Measurements from ENCODE around the gene ADAMTS2. TPM values are rescaled to one million over a fixed set of nuclear protein-coding genes. Genes with fewer than 3 reads are reported as not detected.

Gene ADAMTS2
- total and polyA plus RNA-seq, 2 of the 8 experiments (the other 6 are each of a cell fraction or from before 2014, with no cell fraction given) = 6.6 to 7.3 TPM

DNA sequence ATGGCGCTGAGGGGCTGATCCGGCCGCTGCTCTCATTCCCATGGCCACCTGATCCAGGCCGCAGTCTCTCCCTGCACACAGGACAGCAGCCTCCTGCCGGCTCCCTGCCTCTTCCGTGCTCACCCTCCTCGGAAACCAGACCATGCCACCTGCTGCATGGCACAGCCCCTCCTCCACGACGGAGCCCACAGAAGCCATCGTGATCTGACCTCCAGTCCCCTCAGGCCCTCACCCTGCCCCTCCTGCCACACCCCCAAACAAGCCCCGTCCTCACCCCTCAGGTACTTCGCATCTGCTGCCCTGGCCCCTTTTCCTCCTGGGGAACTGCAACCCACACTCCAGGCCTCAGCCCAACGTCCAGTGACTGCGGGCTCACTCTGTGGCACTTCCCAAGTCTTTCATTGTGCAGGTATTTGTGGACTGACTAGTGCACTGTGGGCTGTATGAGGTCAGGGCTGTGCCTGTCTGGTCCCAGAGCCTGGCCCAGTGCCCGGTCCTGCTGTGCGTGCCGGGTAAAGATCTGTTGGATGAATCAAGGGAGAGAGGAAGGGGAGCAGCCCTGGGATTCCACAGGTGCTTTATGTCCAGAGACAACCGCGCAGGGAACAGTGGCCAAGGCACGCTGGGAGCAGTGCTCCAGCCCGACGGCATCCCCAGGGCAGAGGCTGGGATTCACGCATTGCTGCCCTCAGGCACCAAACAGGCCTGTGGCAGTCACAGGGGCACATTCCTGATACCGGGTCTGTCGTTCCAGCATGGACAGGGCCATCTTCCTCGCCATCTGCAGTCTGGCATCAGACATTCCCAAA is 86.1 kb downstream of the ADAMTS2 start:
- Histone ChIP-seq H3K23ac (ENCODE audit: insufficient read length) (no peak overlapping the region), H2BK15ac (ENCODE audit: low read length) (no peak overlapping the region), H4K8ac (ENCODE audit: extremely low read depth, insufficient read depth, low read length) (no peak overlapping the region), H3K4me2 (ENCODE audit: insufficient read depth in 1 of 2, low read depth in 2 of 2, low read length in 2 of 2) (no peak overlapping the region), H2AK5ac (ENCODE audit: low read depth, low read length) (no peak overlapping the region), H3K4ac (replicated peaks; ENCODE audit: insufficient read length, low read depth, low read length) (no peak overlapping the region), H3K18ac (ENCODE audit: extremely low read depth, low read length) (no peak overlapping the region), H3K9ac (replicated peaks in 1 of 4; ENCODE audit: extremely low read depth in 1 of 4, low read depth in 3 of 4, low read length in 3 of 4) (no peak overlapping the region), H3K56ac (replicated peaks; ENCODE audit: insufficient read length, low read depth, low read length) (no peak overlapping the region), H3K79me1 (ENCODE audit: low read depth, low read length) (no peaks in the 10 kb centered on the region), H3K27ac (ENCODE audit: low read depth, low read length) (no peak overlapping the region), H3K36me3 (ENCODE audit: control insufficient read depth in 2 of 4, insufficient read depth in 4 of 4, low read length in 3 of 4) (no peaks in the 10 kb centered on the region), H4K5ac (ENCODE audit: insufficient read length, low read depth, low read length) (no peak overlapping the region), H4K91ac (replicated peaks; ENCODE audit: insufficient read length, low read length) (peak overlapping the region; percentile 59), H3K14ac (ENCODE audit: insufficient read length) (no peak overlapping the region), H4K20me1 (replicated peaks in 1 of 2; ENCODE audit: control insufficient read depth in 1 of 2, insufficient read depth in 2 of 2, low read length in 2 of 2) (no peaks in the 10 kb centered on the region), H2BK20ac (ENCODE audit: low read length) (no peak overlapping the region), H2BK5ac (ENCODE audit: low read depth, low read length) (no peak overlapping the region), H3K27me3 (replicated peaks in 1 of 4; ENCODE audit: control insufficient read depth in 3 of 4, extremely low read depth in 1 of 4, insufficient read depth in 3 of 4, low read length in 3 of 4) (no peaks in the 10 kb centered on the region), H2AFZ (ENCODE audit: low read length) (no peak overlapping the region), H2BK12ac (ENCODE audit: low read depth, low read length) (no peak overlapping the region), H3K23me2 (ENCODE audit: low read depth, low read length) (peaks cover 4% of the 10 kb centered on the region; the same call in 1 of the 2 replicates), H2BK120ac (replicated peaks; ENCODE audit: low read depth, low read length) (no peak overlapping the region), H3K4me3 (ENCODE audit: extremely low read depth in 1 of 4, insufficient read depth in 2 of 4, low read depth in 3 of 4, low read length in 4 of 4) (no peak overlapping the region), H3K9me3 (ENCODE audit: insufficient read depth in 2 of 2, low read depth in 1 of 2, low read length in 1 of 2) (no peaks in the 10 kb centered on the region), H3K4me1 (replicated peaks in 1 of 4; ENCODE audit: control insufficient read depth in 3 of 4, insufficient read depth in 4 of 4, low read length in 3 of 4) (peaks cover 0 to 4% (median 2%) of the 10 kb centered on the region in 4 experiments; a peak in 3 of 7 replicates), H3K79me2 (ENCODE audit: control insufficient read depth in 1 of 2, insufficient read depth in 2 of 2, low read length in 2 of 2) (no peaks in the 10 kb centered on the region)
- WGBS, 2 experiments (ENCODE audit: extremely low coverage in 1 of 2, insufficient coverage in 1 of 2, insufficient read length in 1 of 2, insufficient replicate concordance in 2 of 2, low coverage in 1 of 2, low lambda C conversion rate in 2 of 2, missing lambda C conversion rate in 1 of 2) = 88% methylated on average over 22 of the region's 26 CpGs; no CpG with 5 or more reads in 1 of the 2 experiments
- TF ChIP-seq RAD21 (IDR thresholded peaks at IDR 0.05 in 1 of 2, conservative IDR thresholded peaks at IDR 0.05 in 1 of 2; ENCODE audit: low read depth in 2 of 2, low read length in 2 of 2) (no peak), TEAD4 (IDR thresholded peaks at IDR 0.05; ENCODE audit: low read depth, low read length) (no peak), TAF1 (IDR thresholded peaks at IDR 0.05; ENCODE audit: low read depth, low read length) (no peak), TBP (IDR thresholded peaks at IDR 0.05; ENCODE audit: low read depth, low read length) (no peak), NANOG (IDR thresholded peaks at IDR 0.05; ENCODE audit: insufficient read depth, low read depth, low read length, poor library complexity, severe bottlenecking) (no peak), CREB1 (IDR thresholded peaks at IDR 0.05) (no peak), GTF2F1 (IDR thresholded peaks at IDR 0.05; ENCODE audit: borderline replicate concordance, low read depth, low read length) (no peak), RFX5 (IDR thresholded peaks at IDR 0.05; ENCODE audit: borderline replicate concordance, low read depth, low read length) (no peak), PHF8 (conservative IDR thresholded peaks at IDR 0.05; ENCODE audit: low read depth, low read length) (no peak), CEBPB (IDR thresholded peaks at IDR 0.05; ENCODE audit: low read depth, low read length) (no peak), CBX8 (IDR thresholded peaks at IDR 0.05; ENCODE audit: borderline replicate concordance, low read depth, low read length) (no peak), BACH1 (IDR thresholded peaks at IDR 0.05; ENCODE audit: low read length) (no peak)
- ChIA-PET CTCF (ENCODE audit: partially characterized antibody) (interaction anchor here (1.0 to 8.3 kb wide), 5 partner anchors 16 to 501 kb away, joined by 3 to 94 read pairs (median 9); no protein-coding TSS in a partner anchor), POLR2A (ENCODE audit: partially characterized antibody) (no interaction called here)
- DNase-seq (ENCODE audit: low read depth in 1 of 2, low spot score in 2 of 2) (peak in 1 of 2 experiments; percentile 41), FAIRE-seq (no peak)
